ENCODE measurements around the gene KRTAP3-3. TPM values are rescaled to one million over a fixed set of nuclear protein-coding genes. Genes with fewer than 3 reads are reported as not detected.
"Not testable (repeated sequence)": the region's sequence is repeated elsewhere in the genome, so short reads cannot be mapped to it uniquely, and the experiment has no call there.

The KRTAP3-3 gene
- total RNA-seq, 1 donor from 2014 or later, result 1.5 TPM

DNA sequence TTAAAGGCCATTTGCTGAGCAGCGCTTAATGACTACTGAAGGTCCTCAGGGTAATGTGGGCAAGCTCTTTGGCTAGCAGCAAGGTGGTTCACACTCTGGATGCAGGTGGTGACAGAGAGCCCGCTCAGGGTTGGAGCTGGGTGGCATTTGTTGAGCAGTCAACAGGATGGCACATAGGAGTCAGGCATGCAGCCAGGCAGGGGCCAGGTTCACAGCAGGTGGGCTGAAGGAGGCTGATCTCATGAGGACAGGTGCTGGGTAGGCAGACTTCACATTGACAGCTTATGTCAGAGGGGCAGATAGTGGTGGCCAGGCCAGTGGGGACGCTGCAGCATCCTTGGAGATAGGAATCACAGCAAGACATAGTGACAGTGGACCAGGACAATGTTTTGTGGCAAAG is 10.4 kb upstream of the KRTAP3-3 start:
- DNase-seq, result no peak

DNA sequence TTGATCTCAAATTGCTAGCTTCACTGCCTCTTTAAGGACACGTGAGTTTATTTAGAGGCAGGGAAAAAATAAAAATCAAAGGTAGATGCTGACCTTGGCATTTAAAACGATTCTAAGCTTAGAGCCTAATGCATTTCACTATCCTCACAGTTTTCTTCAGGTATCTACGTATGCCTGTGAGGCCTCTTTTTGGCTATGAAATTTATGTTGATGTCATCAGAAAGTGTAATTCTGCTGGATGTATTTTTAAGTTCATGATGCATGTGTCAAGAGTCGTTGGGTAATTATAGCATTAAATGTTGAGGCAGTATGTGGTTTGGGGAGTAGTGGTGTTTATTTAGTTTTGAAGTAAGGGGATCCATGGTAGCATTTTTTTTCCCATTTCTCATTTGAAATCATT is 10.0 kb upstream of the KRTAP3-3 start:
- DNase-seq, result no peak

DNA sequence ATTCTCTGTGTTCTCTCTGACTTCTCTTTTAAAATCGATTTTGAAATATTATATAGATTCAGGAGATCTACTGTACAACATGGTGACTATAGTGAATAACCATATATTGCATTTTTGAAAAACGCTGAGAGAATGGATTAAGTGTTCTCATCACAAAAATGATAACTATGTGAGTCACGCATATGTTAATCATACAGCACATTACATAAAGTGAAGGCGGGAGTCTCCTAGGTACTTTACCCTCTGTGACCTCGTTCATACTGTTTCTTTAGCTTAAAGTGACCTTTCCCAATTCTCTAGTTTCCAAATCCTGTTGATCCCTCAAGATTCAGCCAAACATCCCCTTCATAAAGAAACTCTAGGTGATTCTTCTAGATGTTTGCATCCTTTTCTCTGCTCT is 8.8 kb upstream of the KRTAP3-3 start:
- no peak for DNase-seq

DNA sequence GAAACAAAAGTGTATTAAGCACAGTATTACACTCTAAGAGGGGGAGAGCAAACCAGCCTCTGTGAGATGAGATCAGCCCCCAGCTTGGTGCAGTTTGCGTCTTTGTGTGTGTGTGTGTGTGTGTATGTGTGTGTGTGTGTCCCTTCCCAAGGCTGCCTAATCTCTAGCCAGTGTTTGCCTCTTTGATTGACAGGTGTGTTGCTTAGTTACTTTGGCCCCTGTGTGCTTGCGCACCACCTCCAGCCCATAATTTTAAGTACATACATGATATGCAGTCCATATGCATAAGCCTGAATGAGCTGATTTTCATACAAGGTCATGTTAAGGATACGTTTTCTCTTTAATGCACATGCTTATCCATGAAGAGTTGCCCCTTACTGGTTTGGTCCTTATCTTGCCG is 7.8 kb upstream of the KRTAP3-3 start:
- no peak for DNase-seq

DNA sequence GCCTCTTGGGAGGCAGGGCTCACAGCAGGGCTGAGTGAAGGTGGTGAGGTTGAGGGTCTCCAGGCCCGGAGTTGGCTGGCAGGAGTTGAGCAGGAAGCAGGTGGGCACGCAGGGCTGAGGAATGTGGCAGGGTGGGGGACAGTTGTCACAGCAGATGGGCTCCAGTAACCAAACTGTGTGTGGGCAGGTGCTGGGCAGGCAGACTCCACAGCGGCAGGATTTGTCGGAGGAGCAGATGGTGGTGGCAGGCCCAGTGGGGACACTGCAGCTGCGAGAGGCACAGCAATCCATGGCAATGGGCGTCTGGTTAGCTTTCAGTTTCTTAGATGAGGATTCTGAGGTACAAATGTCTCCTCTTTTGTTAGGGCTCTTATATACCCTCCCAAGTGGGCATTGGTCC is 5.6 kb upstream of the KRTAP3-3 start, which contains the start of gene KRTAP3-2:
Gene KRTAP3-2 (minus strand): TSS at position 344 of the 400 bp plus-strand sequence. CDS start 53 bp downstream, at position 291.
- not testable (repeated sequence) for DNase-seq

GRCh38 chr17:40997361-40997760 is 3.4 kb upstream of the KRTAP3-3 start:
- DNase-seq, result no peak

DNA sequence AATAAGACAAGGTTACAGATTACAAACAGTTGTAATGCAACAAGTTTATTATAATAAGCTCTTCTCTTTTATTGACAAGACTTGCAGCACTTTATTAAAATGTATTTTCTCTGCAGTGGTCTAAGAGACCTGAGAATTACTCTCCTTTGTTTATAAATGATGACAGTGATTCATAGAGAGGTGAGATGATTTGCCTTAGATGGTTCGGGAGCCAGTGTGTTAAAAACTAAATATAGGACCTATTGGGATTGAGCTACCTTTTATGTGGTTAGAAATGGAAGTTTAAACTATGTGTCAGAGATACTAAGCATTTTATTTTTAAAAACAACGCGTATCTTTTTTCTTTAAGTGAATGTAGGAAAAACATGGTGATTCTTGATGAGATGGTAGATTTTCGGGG is 2.9 kb upstream of the KRTAP3-3 start:
- DNase-seq, result no peak

DNA sequence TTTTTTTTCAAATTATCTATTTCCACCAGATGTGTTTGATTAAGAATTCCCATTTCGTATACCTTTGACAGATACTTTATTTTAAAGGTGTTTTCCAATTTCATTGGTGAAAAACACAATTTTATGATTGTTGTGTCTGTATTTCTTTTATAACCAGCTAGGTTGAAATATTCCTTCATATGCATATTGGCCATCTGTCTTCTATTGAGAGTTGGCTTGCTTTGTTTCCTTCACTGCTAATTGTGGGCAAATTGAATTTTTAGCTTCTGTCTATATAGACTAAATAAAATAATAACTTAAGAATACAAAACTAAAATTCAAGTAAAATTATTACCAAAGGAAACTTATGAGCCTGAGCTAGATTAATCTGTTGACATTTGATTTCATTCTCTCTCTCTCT is 1.2 kb upstream of the KRTAP3-3 start:
- DNase-seq, result no peak

DNA sequence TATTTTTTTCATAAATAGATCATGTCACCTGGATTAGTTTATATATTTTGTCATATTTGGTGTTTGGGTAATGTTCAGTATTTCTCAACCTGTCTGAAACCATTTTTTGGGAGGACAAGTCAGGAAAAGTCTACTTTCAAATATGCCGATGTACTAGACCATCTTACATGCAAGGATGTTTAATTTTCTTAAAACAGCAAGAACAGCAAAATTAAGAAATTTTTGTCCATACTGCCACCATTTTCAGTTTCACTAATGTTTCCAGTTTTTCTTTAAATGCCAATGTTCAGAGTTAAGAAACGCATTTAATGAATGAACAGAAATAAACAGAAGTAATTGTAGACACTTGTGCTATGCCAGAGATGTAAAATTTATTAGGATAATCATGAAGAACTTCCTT is 880 bp downstream of the KRTAP3-3 start:
- no peak for DNase-seq

GRCh38 chr17:40992666-40993065 is 1.3 kb downstream of the KRTAP3-3 start:
- DNase-seq, result no peak

DNA sequence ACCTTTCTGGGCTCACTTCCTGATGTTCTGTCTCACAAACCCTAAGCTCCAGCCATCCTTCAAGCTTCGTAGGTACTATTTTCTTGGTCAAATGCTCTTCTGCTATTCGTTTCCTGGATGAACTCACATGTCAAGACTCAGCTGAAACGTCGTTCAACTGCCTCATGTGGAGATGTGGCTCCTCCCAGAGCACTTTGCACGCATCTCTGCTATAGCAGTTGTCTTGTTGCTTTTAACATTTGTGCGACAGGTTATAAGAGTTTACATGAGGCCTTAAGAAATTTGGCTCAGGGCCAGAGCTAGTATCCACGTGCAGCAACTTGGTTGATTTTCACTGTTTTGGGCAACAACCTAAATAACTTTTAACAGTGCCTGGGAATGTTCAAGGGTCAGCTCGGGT is 7.0 kb downstream of the KRTAP3-3 start:
- DNase-seq, result no peak

- no peak for DNase-seq
These were observed 9.7 kb downstream of the KRTAP3-3 start, which contains the start of gene KRT40 for GRCh38 chr17:40984226-40984625. KRT40 (minus strand) TSS chr17:40984326; CDS start chr17:40984273, 53 bp downstream.

DNA sequence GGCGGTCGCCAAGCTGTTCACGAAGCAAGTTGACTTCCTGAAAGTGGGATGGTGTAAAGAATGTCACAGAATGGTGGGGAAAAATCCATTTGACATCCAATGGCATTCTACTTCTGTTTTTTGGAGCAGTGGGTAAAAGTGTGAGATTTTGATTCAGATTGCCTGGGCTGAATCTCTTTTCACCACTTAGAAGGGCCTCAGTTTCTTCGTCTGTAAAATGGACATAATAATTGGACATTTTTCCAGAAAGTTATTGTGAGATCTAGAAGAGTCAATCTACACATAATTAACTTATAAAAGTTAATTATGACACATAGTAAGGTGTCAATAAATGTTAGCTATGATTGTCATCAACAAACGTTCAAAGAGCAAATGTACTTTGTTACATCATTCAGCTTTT is 12.8 kb downstream of the KRTAP3-3 start:
- no peak for DNase-seq

DNA sequence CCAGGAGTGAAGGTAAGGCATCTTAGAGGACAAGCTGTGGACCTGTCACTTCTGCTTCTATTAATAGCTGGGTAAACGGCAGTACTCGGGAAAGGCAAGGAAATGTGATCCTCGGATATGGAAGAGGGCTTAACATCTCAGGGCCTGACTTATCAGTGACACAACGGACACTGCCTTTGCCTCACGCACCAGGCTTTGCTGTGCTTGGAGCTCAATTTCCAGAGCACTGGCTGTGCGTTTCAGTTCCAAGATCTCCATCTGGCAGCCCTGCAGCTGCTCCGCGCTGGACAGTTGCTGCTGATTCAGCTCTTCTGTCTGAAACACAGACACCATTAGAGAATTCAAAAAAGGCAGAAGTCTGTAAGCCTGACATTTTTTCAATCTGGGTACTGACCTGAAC is 13.4 kb downstream of the KRTAP3-3 start:
- no peak for DNase-seq

DNA sequence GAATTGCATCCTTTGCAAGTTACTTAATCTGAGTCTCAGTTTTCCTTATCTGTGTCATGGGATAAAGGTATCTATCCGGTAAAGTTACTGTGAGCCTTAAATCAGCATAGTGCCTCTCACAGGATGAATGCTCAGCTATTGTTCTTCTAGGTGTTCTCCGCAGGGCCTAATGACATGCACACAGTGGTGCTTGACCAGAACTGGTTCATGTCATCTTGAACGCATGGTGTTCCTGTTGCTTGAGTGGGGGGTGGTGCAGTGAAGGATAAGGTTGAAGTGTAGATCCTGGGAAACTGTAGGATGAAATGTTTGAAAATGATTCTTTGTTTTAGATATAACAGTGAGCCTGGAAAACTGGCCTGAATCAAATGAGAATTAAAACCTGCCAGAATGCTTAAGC is 13.8 kb downstream of the KRTAP3-3 start:
- DNase-seq, result no peak

GRCh38 chr17:40978575-40979151 is 15.3 kb downstream of the KRTAP3-3 start:
- DNase-seq, result no peak

DNA sequence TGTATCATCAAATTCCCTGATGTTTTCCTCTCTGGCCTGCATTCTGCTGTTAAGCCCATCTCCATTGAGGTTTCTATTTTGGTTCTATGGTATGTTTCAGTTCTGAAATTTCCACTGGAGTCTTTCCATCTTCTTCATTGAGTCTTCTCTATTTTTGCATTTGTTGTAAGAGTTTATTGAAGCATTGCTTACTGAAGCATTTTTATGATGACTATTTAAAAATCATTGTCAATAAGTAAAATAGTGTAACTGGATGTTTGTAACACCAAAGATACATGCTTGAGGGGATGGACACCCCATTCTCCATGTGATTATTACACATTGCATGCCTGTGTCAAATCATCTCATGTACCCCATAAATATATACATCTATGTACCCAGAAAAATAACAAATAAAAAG is 18.4 kb downstream of the KRTAP3-3 start:
- DNase-seq, result no peak

- DNase-seq, result no peak
These were observed 19.6 kb downstream of the KRTAP3-3 start for GRCh38 chr17:40974366-40974765.

GRCh38 chr17:40967582-40967981 is 26.4 kb downstream of the KRTAP3-3 start:
- no peak for DNase-seq

DNA sequence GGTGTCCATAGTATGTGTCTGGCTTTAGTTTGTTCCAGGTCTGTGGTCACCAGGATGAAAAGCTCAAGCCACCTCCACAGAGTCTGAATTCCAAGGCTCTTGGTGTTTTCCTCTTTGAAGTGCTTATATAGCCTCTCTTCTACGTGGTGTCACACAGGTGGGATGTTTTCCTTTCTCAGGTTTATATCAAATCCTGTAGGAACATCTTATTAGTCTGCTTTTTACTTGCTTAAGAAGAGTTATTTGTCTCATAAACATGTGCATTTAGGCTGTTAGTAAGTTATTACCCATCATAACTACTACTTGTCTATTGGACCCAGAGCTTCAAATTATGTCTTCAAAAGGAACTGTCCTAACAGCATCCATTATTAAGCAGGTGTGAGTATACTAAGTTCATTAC is 27.1 kb downstream of the KRTAP3-3 start, which contains the start of gene KRT39:
Gene KRT39 (minus strand): TSS at position 101 of the 400 bp plus-strand sequence. CDS start 92 bp downstream, at position 9.
- no peak for DNase-seq

GRCh38 chr17:40963838-40964237 is 30.1 kb downstream of the KRTAP3-3 start:
- no peak for DNase-seq

DNA sequence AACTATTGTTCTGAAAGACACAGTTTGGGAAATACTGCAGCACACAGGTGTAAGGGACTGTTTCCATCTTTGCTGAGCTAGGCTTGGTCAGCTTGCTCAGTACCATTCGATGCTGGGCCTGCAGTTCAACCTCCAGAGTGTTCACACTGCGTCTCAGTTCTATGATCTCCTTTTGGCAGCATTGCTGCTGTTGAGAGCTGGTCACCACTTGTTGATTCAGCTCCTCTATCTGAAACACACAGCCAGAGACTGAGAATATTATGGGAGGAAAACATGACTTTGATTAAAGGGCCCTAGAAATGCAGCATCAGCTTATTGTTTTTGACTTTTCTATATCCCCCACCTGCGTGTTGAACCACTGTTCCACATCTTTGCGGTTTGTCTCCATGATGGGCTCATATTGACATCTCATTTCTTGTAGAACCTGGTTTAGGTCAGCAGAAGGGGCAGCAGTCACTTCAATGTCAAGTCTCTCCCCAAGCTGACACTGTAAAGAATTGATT is 31.9 kb downstream of the KRTAP3-3 start:
- DNase-seq, result no peak

DNA sequence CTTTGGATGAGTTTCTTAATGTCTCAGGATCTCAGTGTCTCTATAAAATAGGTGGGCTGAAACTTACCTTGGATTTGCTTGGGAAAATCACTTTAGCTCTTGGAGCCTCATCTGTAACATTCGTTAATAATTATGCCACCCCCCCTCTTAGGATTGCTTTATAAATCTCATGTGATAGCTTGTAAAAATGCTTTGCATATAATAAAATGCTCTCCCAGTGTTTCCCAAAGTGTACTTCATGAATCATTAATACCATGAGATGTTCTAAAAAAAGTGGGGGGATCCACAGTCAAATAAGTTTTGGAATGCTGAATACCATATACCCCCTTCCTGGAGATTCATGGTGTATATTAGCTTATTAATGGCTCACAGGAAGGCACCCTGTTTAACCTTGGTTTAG is 32.4 kb downstream of the KRTAP3-3 start:
- DNase-seq, result no peak

DNA sequence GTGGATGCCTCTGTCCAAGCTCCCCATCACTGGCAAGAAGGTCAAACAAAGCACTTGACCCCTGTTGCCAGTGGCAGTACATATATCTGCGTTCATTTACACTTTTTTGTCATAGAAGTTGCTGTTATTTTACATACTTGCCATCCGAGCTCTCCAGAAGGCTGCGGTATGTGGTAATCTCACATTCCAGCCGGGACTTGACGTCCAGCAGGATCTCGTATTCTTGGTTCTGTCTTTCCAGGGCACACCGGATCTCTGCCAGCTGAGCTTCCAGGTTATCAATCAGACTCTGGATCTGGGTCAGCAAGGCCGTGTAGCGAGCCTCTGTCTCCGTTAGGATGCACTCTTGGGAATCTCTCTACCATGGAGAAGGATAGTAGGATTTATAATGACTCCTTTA is 33.8 kb downstream of the KRTAP3-3 start:
- DNase-seq, result no peak
